Mammary epithelial cell (primary cell): ENCODE measurements around the gene TBC1D24.

Source experiments
- CTCF ChIP-seq, 2 donors: IDR thresholded peaks in 1 of 2; conservative IDR thresholded peaks in 1 of 2; 2 replicates each; pipeline ENCODE4 v1.5.1; 2011 to 2012; ENCODE audit warnings: inconsistent platforms in 2 of 2, low read length in 2 of 2, mild to moderate bottlenecking in 2 of 2, control low read depth in 1 of 2, low read depth in 1 of 2; ENCODE audit not compliant: insufficient read depth in 1 of 2; ENCODE audit errors: extremely low read depth in 1 of 2
- EZH2 ChIP-seq: IDR thresholded peaks from 2 replicates; pipeline ENCODE4 v1.6.1; 2012; ENCODE audit warnings: low read length, inconsistent platforms, borderline replicate concordance

- TF ChIP-seq CTCF (conservative IDR thresholded peaks at IDR 0.05 in 1 of 2, IDR thresholded peaks at IDR 0.05 in 1 of 2; ENCODE audit: extremely low read depth in 1 of 2, insufficient read depth in 1 of 2, low read depth in 1 of 2, low read length in 2 of 2) (no peak), EZH2 (no peak)
Measured at GRCh38 chr16:2508722-2509400, 33.9 kb downstream of the TBC1D24 start.
